H7 (cell line): Measurements from ENCODE around the gene RAP1GAP. TPM values are rescaled to one million over a fixed set of nuclear protein-coding genes. Genes with fewer than 3 reads are reported as not detected.

Experiments used
- DNase-seq: peaks from one replicate; pipeline ENCODE4 v3.0.0; 2012
- H3K27me3 ChIP-seq: 2 replicates; pipeline ENCODE4 v1.6.0; 2011; ENCODE audit warnings: mild to moderate bottlenecking, low read length; ENCODE audit not compliant: control insufficient read depth, insufficient read depth
- H3K36me3 ChIP-seq: replicated peaks from 2 replicates; pipeline ENCODE4 v1.5.1; 2011; ENCODE audit warnings: low read length; ENCODE audit not compliant: control insufficient read depth, insufficient read depth
- H3K4me3 ChIP-seq: 2 replicates; pipeline ENCODE4 v1.5.1; 2011; ENCODE audit warnings: low read depth, mild to moderate bottlenecking, control low read depth, low read length, moderate library complexity; ENCODE audit not compliant: insufficient read depth
- total RNA-seq: library from RNA; depleted of rRNA; stranded (reverse); fragments of >200 nt; shearing (Covaris generic); gene quantifications from 2 replicates; pipeline ENCODE4 v1.2.3, GENCODE V29; 2014

RAP1GAP gene
- total RNA-seq, 1 experiment from 2014 or later, result 9.4 TPM

- DNase-seq, result no peak
- Histone ChIP-seq H3K4me3 (no peak overlapping the region), H3K27me3 (peaks cover 11% of the 10 kb centered on the region), H3K36me3 (no peaks in the 10 kb centered on the region)
These were observed 9.2 kb downstream of the RAP1GAP start for GRCh38 chr1:21659924-21660326.

GRCh38 chr1:21659099-21659923 lies 9.8 kb downstream of the RAP1GAP start:
- H3K36me3 ChIP-seq, result no peaks in the 10 kb centered on the region
- peak; percentile 100 for DNase-seq
- H3K4me3 ChIP-seq, result peak overlapping the region; percentile 49

GRCh38 chr1:21657456-21658190 lies 11.5 kb downstream of the RAP1GAP start:
- no peak overlapping the region for H3K4me3 ChIP-seq
- H3K36me3 ChIP-seq, result no peaks in the 10 kb centered on the region
- DNase-seq, result peak; percentile 68
- H3K27me3 ChIP-seq, result peaks cover 14% of the 10 kb centered on the region

More at GRCh38 chr1:21659099-21659923, 9.8 kb downstream of the RAP1GAP start:
- peaks cover 11% of the 10 kb centered on the region for H3K27me3 ChIP-seq

- Histone ChIP-seq H3K4me3 (no peak overlapping the region), H3K27me3 (peaks cover 27% of the 10 kb centered on the region), H3K36me3 (no peaks in the 10 kb centered on the region)
- DNase-seq, result peak; percentile 93
These were observed 13.4 kb downstream of the RAP1GAP start for GRCh38 chr1:21655748-21656147.

GRCh38 chr1:21655259-21655658 lies 13.9 kb downstream of the RAP1GAP start:
- no peak for DNase-seq
- H3K4me3 ChIP-seq, result no peak overlapping the region
- no peaks in the 10 kb centered on the region for H3K36me3 ChIP-seq
- peaks cover 28% of the 10 kb centered on the region for H3K27me3 ChIP-seq

GRCh38 chr1:21654209-21654608 lies 14.9 kb downstream of the RAP1GAP start:
- Histone ChIP-seq H3K4me3 (no peak overlapping the region), H3K27me3 (peaks cover 19% of the 10 kb centered on the region), H3K36me3 (no peaks in the 10 kb centered on the region)
- DNase-seq, result no peak

- no peaks in the 10 kb centered on the region for H3K36me3 ChIP-seq
- DNase-seq, result peak; percentile 53
- no peak overlapping the region for H3K4me3 ChIP-seq
These were observed 15.4 kb downstream of the RAP1GAP start for GRCh38 chr1:21653744-21654100.

GRCh38 chr1:21652937-21653743 lies 16.0 kb downstream of the RAP1GAP start:
- H3K4me3 ChIP-seq, result no peak overlapping the region
- H3K36me3 ChIP-seq, result no peaks in the 10 kb centered on the region
- DNase-seq, result peak; percentile 57
- H3K27me3 ChIP-seq, result peaks cover 19% of the 10 kb centered on the region

More at GRCh38 chr1:21653744-21654100, 15.4 kb downstream of the RAP1GAP start:
- H3K27me3 ChIP-seq, result peaks cover 19% of the 10 kb centered on the region

- Histone ChIP-seq H3K36me3 (no peaks in the 10 kb centered on the region), H3K27me3 (peaks cover 19% of the 10 kb centered on the region), H3K4me3 (peak overlapping the region; percentile 40)
- peak; percentile 83 for DNase-seq
These were observed 16.8 kb downstream of the RAP1GAP start for GRCh38 chr1:21652101-21652936.

GRCh38 chr1:21651214-21652042 lies 17.7 kb downstream of the RAP1GAP start:
- H3K4me3 ChIP-seq, result peak overlapping the region; percentile 40
- no peaks in the 10 kb centered on the region for H3K36me3 ChIP-seq
- peak; percentile 98 for DNase-seq
- H3K27me3 ChIP-seq, result peaks cover 19% of the 10 kb centered on the region

- Histone ChIP-seq H3K4me3 (no peak overlapping the region), H3K27me3 (peaks cover 19% of the 10 kb centered on the region), H3K36me3 (no peaks in the 10 kb centered on the region)
- DNase-seq, result no peak
These were observed 18.8 kb downstream of the RAP1GAP start for GRCh38 chr1:21650400-21650799.

- Histone ChIP-seq H3K4me3 (no peak overlapping the region), H3K27me3 (peaks cover 19% of the 10 kb centered on the region), H3K36me3 (no peaks in the 10 kb centered on the region)
- no peak for DNase-seq
These were observed 19.8 kb downstream of the RAP1GAP start for GRCh38 chr1:21649315-21649714.

- DNase-seq, result no peak
- no peak overlapping the region for H3K4me3 ChIP-seq
- peaks cover 19% of the 10 kb centered on the region for H3K27me3 ChIP-seq
- no peaks in the 10 kb centered on the region for H3K36me3 ChIP-seq
These were observed 20.4 kb downstream of the RAP1GAP start for GRCh38 chr1:21648791-21649190.
